Choroid plexus epithelial cell (primary cell): ENCODE data around the gene ATXN1.
"Not testable (repeated sequence)": the region's sequence is repeated elsewhere in the genome, so short reads cannot be mapped to it uniquely, and the experiment has no call there.

Experiments
- DNase-seq: peaks from one replicate; pipeline ENCODE4 v3.0.0-alpha.2; 2010; ENCODE audit warnings: low read depth
- H3K4me3 ChIP-seq: 2 replicates; pipeline ENCODE4 v1.5.1; 2011; ENCODE audit warnings: low read depth, mild to moderate bottlenecking, control low read depth, low read length, moderate library complexity
- CTCF ChIP-seq: conservative IDR thresholded peaks from 2 replicates; pipeline ENCODE4 v1.5.1; 2011; ENCODE audit warnings: low read depth, mild to moderate bottlenecking, control low read depth, inconsistent platforms, low read length, moderate library complexity

The ATXN1 gene

GRCh38 chr6:16546861-16547260 lies 214.4 kb downstream of the ATXN1 start:
- H3K4me3 ChIP-seq, result no peak overlapping the region
- no peak for DNase-seq
- TF ChIP-seq CTCF, result no peak

GRCh38 chr6:16545382-16545781 lies 215.9 kb downstream of the ATXN1 start:
- no peak for DNase-seq
- no peak for TF ChIP-seq CTCF

GRCh38 chr6:16544521-16544920 lies 216.7 kb downstream of the ATXN1 start:
- no peak for TF ChIP-seq CTCF
- H3K4me3 ChIP-seq, result no peak overlapping the region
- no peak for DNase-seq

More at GRCh38 chr6:16545382-16545781, 215.9 kb downstream of the ATXN1 start:
- no peak overlapping the region for H3K4me3 ChIP-seq

GRCh38 chr6:16544006-16544405 lies 217.3 kb downstream of the ATXN1 start:
- H3K4me3 ChIP-seq, result no peak overlapping the region
- peak; percentile 52 for DNase-seq
- no peak for TF ChIP-seq CTCF

GRCh38 chr6:16543521-16543920 lies 217.7 kb downstream of the ATXN1 start:
- H3K4me3 ChIP-seq, result no peak overlapping the region
- no peak for TF ChIP-seq CTCF
- DNase-seq, result no peak

GRCh38 chr6:16542070-16542469 lies 219.2 kb downstream of the ATXN1 start:
- no peak for TF ChIP-seq CTCF

GRCh38 chr6:16540804-16541752 lies 220.2 kb downstream of the ATXN1 start:
- TF ChIP-seq CTCF, result peak; percentile 24
- DNase-seq, result peak; percentile 20
- H3K4me3 ChIP-seq, result no peak overlapping the region

More at GRCh38 chr6:16542070-16542469, 219.2 kb downstream of the ATXN1 start:
- DNase-seq, result no peak
- H3K4me3 ChIP-seq, result no peak overlapping the region

GRCh38 chr6:16540383-16540782 lies 220.9 kb downstream of the ATXN1 start:
- not testable (repeated sequence) for DNase-seq, H3K4me3 ChIP-seq
